Measurements from ENCODE around the gene NEDD9.

DNA sequence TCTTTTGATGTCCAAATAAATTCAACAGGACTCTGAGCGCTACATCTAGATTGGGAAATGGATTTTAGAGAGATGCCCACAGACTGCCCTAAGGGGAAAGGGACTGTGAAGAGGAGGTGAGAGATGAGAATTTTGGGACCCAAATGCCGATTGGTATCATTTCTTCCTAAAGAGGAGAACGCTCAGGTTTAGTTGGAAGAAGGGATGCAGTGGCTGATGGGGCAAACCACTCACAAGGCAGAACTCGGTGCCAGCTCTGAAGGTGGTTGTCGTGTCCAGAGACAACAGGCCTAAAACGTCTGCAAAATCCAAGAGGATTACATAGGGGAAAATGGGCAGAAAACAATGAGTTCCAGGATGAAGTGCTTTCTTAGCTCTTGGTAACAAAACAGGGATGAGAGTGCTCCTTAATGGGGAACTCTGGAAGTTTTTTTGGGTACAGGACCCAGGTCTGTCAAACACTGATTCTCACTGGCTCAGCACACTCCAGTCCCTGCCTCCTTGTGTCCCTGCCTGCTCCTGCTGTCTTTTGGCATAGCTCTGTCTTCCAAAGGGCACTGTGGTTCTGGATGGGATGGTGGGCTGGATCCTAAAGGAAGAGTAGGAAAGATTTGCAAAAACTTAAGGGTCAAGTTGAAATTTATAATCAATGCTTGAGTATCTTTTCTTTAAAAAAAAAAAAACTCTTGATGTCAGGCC lies 29.0 kb downstream of the NEDD9 start:
- TF ChIP-seq, protein P1, sequence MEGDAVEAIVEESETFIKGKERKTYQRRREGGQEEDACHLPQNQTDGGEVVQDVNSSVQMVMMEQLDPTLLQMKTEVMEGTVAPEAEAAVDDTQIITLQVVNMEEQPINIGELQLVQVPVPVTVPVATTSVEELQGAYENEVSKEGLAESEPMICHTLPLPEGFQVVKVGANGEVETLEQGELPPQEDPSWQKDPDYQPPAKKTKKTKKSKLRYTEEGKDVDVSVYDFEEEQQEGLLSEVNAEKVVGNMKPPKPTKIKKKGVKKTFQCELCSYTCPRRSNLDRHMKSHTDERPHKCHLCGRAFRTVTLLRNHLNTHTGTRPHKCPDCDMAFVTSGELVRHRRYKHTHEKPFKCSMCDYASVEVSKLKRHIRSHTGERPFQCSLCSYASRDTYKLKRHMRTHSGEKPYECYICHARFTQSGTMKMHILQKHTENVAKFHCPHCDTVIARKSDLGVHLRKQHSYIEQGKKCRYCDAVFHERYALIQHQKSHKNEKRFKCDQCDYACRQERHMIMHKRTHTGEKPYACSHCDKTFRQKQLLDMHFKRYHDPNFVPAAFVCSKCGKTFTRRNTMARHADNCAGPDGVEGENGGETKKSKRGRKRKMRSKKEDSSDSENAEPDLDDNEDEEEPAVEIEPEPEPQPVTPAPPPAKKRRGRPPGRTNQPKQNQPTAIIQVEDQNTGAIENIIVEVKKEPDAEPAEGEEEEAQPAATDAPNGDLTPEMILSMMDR (conservative IDR thresholded peaks at IDR 0.05 in 1 of 2, IDR thresholded peaks at IDR 0.05 in 1 of 2; ENCODE audit: low read depth in 1 of 2, low read length in 2 of 2), result no peak
- TF ChIP-seq EZH2 (IDR thresholded peaks at IDR 0.05; ENCODE audit: low read length, missing control alignments), result no peak

Measured in fibroblast of lung (primary cell).